Measurements from ENCODE around the gene UNC5CL. TPM values are rescaled to one million over a fixed set of nuclear protein-coding genes. Genes with fewer than 3 reads are reported as not detected.

Gene UNC5CL
- total RNA-seq, 1 donor: not detected

GRCh38 chr6:41027799-41028560, 11.0 kb downstream of the UNC5CL start:
- Histone ChIP-seq H3K9me3 (ENCODE audit: low read depth, low read length) (no peaks in the 10 kb centered on the region), H3K79me2 (ENCODE audit: insufficient read depth, low read length) (no peaks in the 10 kb centered on the region), H3K4me3 (ENCODE audit: insufficient read depth, low read length) (peak overlapping the region; percentile 70), H2AFZ (ENCODE audit: low read length) (peak overlapping the region; percentile 96), H3K4me2 (ENCODE audit: insufficient read depth, low read length) (peak overlapping the region; percentile 90), H3K4me1 (ENCODE audit: insufficient read depth, low read length) (peaks cover 9% of the 10 kb centered on the region), H3K36me3 (ENCODE audit: insufficient read depth, low read length) (no peaks in the 10 kb centered on the region), H3K27me3 (ENCODE audit: insufficient read depth, low read length) (peaks cover 3% of the 10 kb centered on the region), H3K27ac (ENCODE audit: low read depth, low read length) (no peak overlapping the region), H4K20me1 (ENCODE audit: insufficient read depth, low read length) (no peaks in the 10 kb centered on the region)
- DNase-seq (ENCODE audit: insufficient read length, low spot score, missing footprints): peak; percentile 97
- TF ChIP-seq, protein P1, sequence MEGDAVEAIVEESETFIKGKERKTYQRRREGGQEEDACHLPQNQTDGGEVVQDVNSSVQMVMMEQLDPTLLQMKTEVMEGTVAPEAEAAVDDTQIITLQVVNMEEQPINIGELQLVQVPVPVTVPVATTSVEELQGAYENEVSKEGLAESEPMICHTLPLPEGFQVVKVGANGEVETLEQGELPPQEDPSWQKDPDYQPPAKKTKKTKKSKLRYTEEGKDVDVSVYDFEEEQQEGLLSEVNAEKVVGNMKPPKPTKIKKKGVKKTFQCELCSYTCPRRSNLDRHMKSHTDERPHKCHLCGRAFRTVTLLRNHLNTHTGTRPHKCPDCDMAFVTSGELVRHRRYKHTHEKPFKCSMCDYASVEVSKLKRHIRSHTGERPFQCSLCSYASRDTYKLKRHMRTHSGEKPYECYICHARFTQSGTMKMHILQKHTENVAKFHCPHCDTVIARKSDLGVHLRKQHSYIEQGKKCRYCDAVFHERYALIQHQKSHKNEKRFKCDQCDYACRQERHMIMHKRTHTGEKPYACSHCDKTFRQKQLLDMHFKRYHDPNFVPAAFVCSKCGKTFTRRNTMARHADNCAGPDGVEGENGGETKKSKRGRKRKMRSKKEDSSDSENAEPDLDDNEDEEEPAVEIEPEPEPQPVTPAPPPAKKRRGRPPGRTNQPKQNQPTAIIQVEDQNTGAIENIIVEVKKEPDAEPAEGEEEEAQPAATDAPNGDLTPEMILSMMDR (IDR thresholded peaks at IDR 0.05; ENCODE audit: extremely low read depth, low read depth, low read length): peak; percentile 89

GRCh38 chr6:41027241-41027640, 11.8 kb downstream of the UNC5CL start:
- Histone ChIP-seq H3K4me2 (ENCODE audit: insufficient read depth, low read length) (peak overlapping the region; percentile 90), H3K27ac (ENCODE audit: low read depth, low read length) (no peak overlapping the region), H3K79me2 (ENCODE audit: insufficient read depth, low read length) (no peaks in the 10 kb centered on the region), H4K20me1 (ENCODE audit: insufficient read depth, low read length) (no peaks in the 10 kb centered on the region), H3K36me3 (ENCODE audit: insufficient read depth, low read length) (no peaks in the 10 kb centered on the region), H2AFZ (ENCODE audit: low read length) (peak overlapping the region; percentile 96), H3K4me3 (ENCODE audit: insufficient read depth, low read length) (peak overlapping the region; percentile 70), H3K4me1 (ENCODE audit: insufficient read depth, low read length) (peaks cover 9% of the 10 kb centered on the region), H3K9me3 (ENCODE audit: low read depth, low read length) (no peaks in the 10 kb centered on the region), H3K27me3 (ENCODE audit: insufficient read depth, low read length) (peaks cover 3% of the 10 kb centered on the region)
- DNase-seq (ENCODE audit: insufficient read length, low spot score, missing footprints): no peak
- TF ChIP-seq, protein P1 (IDR thresholded peaks at IDR 0.05; ENCODE audit: extremely low read depth, low read depth, low read length): no peak

DNA sequence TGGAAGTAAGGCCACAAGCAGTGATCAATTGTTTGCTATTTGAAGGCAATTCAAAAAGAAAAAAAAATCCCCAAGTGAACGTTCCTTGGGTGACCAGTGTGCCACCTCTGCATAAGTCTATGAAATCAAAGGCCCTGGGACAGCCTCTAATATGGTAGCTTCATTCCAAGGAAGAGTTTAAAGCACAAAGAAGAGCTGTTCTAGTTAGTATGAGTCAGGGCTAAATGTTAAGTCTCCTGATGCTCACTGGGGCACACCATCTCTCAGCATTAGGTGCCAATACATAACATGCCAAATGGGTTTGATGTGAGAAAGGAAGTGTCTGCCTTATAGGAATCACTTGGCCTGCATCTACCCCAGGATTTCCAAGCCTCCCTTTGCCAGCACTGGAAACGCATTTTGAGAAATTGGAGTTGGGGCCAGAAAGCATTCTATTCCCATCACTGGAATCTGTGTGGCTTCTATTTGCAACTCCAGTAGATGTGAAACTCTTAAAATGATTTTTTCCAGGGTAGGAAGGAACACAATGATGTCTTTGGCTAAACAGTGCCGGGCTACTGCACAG, 13.0 kb downstream of the UNC5CL start:
- Histone ChIP-seq H3K4me2 (ENCODE audit: insufficient read depth, low read length) (no peak overlapping the region), H3K4me3 (ENCODE audit: insufficient read depth, low read length) (no peak overlapping the region), H2AFZ (ENCODE audit: low read length) (no peak overlapping the region), H3K9me3 (ENCODE audit: low read depth, low read length) (no peaks in the 10 kb centered on the region), H3K4me1 (ENCODE audit: insufficient read depth, low read length) (peaks cover 12% of the 10 kb centered on the region), H3K36me3 (ENCODE audit: insufficient read depth, low read length) (no peaks in the 10 kb centered on the region), H4K20me1 (ENCODE audit: insufficient read depth, low read length) (no peaks in the 10 kb centered on the region), H3K27me3 (ENCODE audit: insufficient read depth, low read length) (peaks cover 3% of the 10 kb centered on the region), H3K27ac (ENCODE audit: low read depth, low read length) (no peak overlapping the region), H3K79me2 (ENCODE audit: insufficient read depth, low read length) (no peaks in the 10 kb centered on the region)
- TF ChIP-seq, protein P1 (IDR thresholded peaks at IDR 0.05; ENCODE audit: extremely low read depth, low read depth, low read length): no peak
- DNase-seq (ENCODE audit: insufficient read length, low spot score, missing footprints): peak; percentile 82

DNA sequence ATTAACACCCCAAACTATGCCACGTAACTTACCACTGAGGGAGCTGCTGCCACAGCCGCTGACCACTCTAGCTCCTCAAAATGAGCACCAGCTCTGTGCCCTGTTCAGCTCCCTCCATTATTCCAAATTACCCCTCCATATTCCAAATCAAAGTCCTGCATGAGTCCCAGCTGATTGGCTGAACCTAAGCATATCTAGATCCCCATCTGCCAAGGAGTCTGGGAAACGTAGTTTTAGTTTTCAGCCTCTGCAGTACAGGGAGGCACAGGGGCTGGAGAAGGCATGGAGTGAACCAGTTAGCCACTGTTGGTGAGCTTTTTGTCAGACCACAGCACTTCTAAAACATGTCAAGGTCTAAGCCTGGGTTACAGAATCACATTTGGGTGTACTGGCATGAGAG, 15.9 kb downstream of the UNC5CL start:
- Histone ChIP-seq H3K27ac (ENCODE audit: low read depth, low read length) (no peak overlapping the region), H4K20me1 (ENCODE audit: insufficient read depth, low read length) (no peaks in the 10 kb centered on the region), H3K4me1 (ENCODE audit: insufficient read depth, low read length) (peaks cover 9% of the 10 kb centered on the region), H3K36me3 (ENCODE audit: insufficient read depth, low read length) (no peaks in the 10 kb centered on the region), H3K4me3 (ENCODE audit: insufficient read depth, low read length) (no peak overlapping the region), H3K9me3 (ENCODE audit: low read depth, low read length) (no peaks in the 10 kb centered on the region), H3K27me3 (ENCODE audit: insufficient read depth, low read length) (peaks cover 3% of the 10 kb centered on the region), H3K79me2 (ENCODE audit: insufficient read depth, low read length) (no peaks in the 10 kb centered on the region), H2AFZ (ENCODE audit: low read length) (no peak overlapping the region), H3K4me2 (ENCODE audit: insufficient read depth, low read length) (no peak overlapping the region)
- DNase-seq (ENCODE audit: insufficient read length, low spot score, missing footprints): peak; percentile 83
- TF ChIP-seq, protein P1 (IDR thresholded peaks at IDR 0.05; ENCODE audit: extremely low read depth, low read depth, low read length): no peak

Data from osteoblast (primary cell).